ENCODE measurements around the gene HSF2BP. TPM values are rescaled to one million over a fixed set of nuclear protein-coding genes. Genes with fewer than 3 reads are reported as not detected.
"Not testable (repeated sequence)": the region's sequence is repeated elsewhere in the genome, so short reads cannot be mapped to it uniquely, and the experiment has no call there.

HSF2BP gene
- polyA plus RNA-seq (ENCODE audit: insufficient read length in 4 of 4) = 1 to 10 TPM; 1.7 to 2.7 (median 2.1) TPM

DNA sequence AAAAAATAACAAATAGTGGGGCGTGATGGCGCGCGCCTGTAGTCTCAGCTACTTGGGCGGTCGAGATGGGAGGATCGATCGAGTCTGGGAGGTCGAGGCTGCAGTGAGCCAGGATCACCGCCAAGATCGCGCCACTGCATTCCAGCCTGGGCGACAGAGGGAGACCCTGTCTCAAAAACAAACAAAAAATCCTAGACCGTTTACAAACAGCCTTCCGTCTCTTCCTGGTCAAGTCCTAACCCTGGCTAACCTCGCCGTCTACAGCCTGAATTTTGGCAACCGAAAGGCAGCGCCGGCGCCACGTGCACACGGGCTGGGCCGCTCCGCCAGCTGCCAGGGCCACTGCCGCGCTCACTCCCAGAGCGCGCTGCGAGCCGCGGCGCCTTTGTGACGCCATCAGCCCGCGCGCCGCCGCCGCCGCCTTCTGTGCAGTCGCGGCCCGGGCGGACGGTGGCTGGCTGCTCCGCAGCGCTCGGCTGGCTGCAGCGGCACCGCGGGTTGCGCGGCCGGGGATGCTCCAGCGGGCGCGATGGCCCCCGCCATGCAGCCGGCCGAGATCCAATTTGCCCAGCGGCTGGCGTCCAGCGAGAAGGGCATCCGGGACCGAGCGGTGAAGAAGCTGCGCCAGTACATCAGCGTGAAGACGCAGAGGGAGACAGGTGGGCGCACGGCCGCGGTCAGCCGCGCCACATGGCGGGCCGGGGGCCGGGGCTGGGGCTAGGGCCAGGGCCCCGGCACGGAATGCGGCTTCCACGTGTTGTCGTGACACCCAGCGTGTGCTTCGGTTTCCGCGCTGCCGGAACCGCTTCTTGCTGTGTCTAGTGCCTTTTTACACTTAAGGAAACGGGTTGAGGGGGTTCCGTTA is at the start of gene HSF2BP, which contains the start of gene RRP1B:
Gene HSF2BP, minus strand, starts transcription at position 353 of the 865 bp plus-strand sequence. CDS start 1,392 bp downstream, outside the sequence.
Gene RRP1B, plus strand, starts transcription at position 425 of the 865 bp plus-strand sequence. Its CDS starts 105 bp downstream, at position 530.
- peak; percentile 64 to 73 (median 68) for DNase-seq (ENCODE audit: low read depth in 4 of 4, low spot score in 3 of 4)

DNA sequence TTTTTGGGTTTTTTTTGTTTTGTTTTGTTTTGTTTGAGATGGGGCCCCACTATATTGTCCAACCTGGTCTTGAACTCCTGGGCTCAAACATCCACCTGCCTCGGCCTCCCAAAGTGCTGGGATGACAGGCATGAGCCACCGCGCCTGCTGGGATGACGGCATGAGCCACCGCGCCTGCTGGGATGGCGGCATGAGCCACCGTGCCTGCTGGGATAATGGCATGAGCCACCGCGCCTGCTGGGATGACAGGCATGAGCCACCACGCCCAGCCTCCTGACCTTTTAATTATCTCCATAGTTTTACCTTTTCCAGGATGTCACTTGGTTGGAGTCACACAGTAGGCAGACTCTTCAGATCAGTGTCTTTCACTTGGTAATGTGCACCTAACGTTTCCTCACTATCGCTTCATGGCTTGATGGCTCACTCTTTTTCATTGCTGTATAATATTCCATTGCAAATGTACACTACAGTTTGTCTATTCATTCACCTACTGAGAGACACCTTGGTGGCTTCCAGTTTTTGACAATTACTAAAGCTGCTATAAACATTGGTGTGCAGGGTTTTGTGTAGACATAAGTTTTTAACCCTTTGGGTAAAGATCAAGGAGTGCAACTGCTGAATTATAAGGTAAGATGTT is 49.6 kb upstream of the HSF2BP start:
- no peak for DNase-seq (ENCODE audit: low read depth in 4 of 4, low spot score in 3 of 4)

DNA sequence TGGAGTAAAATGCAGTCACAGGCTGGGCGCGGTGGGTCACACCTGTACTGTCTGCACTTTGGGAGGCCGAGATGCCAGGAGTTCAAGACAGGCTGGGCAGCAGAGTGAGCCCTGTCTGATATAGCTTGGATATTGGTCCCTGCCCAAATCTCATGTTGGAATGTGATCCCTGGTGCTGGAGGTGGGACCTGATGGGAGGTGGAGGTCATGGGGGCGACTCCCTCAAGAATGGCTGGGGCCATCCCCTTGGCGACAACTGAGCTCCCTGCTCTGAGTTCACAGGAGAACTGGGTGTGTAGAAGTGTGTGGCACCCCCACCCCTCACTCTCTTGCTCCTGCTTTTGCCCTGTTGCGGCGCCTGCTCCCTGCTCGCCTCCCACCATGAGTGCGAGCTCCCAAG is 48.2 kb upstream of the HSF2BP start:
- no peak for DNase-seq (ENCODE audit: low read depth in 4 of 4, low spot score in 3 of 4)

DNA sequence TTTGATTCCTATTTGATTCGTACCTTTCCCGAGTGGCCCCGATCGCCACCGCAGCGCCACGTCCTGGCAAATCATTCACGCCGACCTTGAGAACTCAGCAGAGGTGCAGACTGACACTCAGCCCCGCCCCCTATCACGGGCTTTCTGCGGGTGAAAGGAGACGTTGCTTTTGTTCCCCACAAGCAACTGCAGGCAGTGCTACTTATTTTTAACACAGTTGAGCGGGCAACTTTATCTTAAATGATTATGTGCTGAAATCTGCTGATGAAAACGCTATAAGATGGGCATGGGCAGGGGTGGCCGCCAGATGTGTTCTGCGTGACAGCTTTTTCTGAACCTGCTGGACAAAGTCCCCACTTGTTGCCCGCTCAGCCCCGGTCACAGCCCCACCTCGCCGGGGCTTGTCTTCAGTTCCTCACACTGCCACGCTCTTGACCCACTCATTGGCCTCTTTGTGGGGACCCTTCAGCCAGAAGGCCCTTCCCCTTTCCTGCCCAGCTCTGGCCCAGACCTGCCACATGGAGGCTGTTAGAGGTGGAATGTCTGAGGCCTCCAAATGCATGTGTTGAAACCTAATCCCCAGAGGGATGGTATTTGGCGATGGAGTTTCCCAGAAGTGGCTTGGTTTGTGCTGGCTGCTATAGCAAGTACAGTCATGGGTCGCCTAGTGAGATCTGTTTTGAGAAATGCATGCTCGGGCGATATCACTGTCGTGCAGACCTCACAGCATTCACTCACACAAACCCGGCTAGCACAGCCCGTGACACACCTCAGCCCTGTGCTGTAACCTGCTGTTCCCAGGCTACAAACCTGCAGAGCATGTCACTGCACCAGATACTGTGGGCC is 44.0 kb upstream of the HSF2BP start:
- no peak for DNase-seq (ENCODE audit: low read depth in 4 of 4, low spot score in 3 of 4)

DNA sequence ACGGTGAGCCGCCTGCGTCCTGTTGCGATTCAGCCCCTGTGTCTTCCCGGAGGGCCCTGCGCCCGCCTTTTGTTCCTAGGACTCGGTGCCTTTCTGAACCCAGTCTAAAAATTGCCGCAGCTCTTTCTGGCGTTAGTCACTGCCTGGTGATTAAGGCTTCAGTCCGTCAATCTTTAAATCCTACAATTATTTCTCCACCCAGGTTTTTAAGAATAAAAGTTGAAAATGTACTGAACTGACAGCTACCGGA is 43.4 kb upstream of the HSF2BP start:
- DNase-seq (ENCODE audit: low read depth in 4 of 4, low spot score in 3 of 4) = no peak

DNA sequence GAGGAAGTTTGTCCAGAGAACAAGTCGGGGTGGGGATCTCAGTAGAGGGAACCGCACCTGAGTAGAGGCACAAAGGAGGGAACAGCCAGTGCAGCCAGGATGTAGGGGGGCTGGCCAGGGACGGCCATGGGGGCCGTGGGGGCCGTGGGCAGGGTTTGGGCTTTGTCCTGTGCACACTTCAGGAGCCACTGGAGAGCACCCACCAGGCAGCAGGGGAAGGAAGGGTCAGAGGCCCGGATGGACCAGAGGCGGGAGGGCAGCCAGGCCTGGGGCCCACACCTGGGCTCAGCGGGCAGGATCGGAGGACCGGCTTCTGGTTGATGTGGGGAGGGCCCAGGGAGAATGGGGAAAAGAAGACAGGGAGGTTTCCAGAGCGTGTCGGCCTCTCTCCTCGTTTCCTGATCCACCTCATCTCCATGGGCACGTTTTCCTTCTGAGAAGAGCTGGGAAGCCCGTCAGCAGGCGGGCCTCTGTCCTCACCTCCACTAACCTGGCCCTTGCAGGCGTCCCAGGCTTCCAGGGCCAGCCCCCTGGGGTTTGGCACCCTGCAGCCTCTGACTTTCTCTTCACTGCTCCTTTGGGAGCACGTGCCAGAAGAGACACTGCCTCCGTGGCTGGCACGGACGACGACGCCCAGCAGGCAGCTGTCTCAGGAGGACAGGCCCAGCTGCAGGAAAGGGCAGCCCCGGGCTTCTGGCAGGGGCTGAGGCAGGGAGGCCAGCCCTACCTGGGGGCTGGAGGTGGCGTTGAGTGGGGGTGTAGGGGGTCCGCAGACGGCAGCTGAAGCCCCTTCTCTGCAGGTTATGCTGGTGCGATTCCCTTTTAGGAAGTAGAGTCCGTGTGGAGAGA is 42.9 kb upstream of the HSF2BP start:
- no peak for DNase-seq (ENCODE audit: low read depth in 4 of 4, low spot score in 3 of 4)

DNA sequence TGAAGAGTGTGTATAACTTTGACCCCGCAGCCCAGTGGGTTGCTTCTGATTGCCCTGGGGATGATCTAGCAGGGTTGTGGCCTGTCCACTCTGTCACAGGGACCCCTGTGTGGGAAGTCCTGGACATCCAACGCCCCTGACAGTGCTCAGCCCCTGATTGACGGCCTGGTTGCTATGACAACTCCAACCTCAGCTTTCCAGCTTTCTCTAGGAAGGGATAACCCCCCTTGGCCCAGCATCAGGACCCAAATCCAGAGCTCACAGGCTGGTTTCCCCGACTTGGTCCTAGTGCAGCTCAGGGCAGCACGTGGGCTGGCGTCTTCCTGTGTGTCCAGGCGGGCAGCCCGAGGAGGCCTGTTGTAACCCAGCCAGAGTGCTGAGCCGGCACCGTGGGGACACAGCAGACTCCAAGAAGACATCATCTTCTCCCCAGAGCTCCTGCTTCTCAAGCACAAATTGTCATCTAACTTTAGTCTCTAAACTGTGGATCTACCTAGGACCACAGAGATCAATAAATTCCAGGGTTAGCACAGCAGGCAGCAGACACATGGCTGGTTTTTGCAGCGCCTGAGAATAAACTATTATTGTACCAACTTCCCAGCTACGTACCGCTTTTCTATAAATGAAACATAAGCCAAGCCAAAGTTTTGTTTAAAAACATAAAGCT is 40.8 kb upstream of the HSF2BP start:
- no peak for DNase-seq (ENCODE audit: low read depth in 4 of 4, low spot score in 3 of 4)

DNA sequence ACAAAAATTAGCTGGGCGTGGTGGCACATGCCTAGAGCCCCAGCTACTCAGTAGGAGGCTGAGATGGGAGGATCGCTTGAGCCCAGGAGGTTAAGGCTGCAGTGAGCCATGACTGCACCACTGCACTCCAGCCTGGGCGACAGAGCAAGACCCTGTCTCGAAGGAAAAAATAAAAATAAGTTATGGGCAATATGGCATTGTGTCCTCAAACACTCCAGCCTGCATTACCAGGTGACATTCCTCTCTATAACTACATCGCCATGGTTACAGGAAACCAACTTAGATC is 40.1 kb upstream of the HSF2BP start:
- DNase-seq (ENCODE audit: low read depth in 4 of 4, low spot score in 3 of 4) = not testable (repeated sequence)

DNA sequence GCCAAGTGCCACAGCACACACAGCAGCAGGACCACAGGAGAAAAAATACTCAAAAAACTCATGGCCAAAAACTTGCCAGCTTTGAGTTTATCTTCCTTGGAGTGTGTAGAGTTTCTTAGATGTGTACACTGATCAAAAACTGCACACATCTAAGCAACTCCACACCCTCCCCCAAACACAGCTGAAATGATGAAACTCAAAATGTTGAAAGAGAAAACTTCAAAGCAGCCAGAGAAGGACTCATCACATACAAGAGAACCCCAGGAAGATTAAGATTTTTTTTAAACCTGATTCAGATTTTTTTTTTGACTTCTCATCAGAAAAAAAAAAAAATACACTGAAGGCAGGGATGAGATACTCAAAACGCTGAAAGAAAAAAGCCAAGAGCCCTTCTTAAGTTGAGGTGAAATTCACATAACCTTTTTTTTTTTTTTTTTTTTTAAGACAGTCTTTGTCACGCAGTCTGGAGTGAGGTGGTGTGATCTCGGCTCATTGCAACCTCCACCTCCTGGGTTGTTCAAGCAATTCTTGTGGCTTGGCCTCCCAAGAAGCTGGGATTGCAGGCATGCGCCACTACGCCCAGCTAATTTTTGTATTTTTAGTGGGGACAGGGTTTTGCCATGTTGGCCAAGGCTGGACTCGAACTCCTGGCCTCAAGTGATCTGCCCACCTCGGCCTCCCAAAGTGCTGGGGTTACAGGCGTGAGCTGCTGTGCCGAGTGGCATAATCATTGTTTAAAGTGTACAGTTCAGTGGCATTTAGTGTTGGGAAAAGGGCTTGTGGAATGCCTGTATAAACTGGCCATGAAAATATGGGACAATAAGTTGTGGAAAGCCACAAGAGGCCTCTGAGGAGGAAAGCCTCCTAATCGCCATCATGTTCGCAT is 38.7 kb upstream of the HSF2BP start:
- no peak for DNase-seq (ENCODE audit: low read depth in 4 of 4, low spot score in 3 of 4)

DNA sequence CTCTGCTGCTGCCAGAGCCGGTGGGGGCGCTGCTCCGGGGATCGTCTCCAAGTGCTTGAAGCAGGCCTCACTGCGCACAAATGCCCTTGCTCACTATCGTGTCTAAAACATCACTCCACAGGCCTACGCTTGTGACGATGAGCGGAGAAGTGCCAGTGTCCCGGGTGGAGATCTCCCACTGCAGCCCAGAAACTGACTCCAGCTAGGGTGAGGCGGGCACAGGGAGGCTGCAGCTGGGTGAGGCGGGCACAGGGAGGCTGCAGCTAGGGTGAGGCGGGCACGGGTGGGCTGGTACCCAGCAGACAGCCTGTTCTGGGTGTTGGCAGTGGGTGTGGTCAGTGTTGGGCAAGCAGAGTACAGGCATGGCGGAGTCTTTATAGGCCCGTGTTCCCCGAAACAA is 36.9 kb upstream of the HSF2BP start:
- DNase-seq (ENCODE audit: low read depth in 4 of 4, low spot score in 3 of 4) = no peak

DNA sequence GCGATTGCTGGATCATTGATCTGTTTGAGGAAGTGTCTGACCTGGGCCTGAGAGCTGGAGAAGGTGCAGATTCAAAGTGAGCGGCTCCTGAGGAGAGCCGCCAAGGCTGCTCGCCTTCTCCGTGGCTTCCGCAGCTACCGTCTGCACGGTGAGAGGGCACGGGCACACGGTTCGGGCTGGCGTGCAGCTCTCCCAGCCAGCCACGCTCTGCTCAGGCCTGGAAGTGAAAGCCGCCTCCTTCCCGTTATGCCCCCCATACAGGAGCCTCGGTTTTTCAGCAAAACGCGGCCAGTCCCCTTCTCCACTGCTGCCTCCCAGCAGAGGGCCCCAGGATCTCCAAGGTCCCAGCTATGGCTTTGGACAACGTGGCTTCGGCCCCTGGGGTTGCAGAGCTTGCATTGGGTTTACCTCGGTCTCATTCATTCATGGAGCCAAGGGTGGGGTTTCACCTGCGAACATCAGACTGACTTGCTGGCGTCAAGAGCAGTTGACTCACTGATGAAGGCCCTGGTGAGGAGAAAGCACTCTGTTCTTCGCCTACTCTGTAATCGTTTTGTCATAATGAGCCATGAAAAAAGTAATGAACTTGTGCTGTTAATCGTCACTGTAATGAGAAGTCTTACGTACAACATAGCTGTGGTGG is 35.3 kb upstream of the HSF2BP start:
- DNase-seq (ENCODE audit: low read depth in 4 of 4, low spot score in 3 of 4) = no peak

DNA sequence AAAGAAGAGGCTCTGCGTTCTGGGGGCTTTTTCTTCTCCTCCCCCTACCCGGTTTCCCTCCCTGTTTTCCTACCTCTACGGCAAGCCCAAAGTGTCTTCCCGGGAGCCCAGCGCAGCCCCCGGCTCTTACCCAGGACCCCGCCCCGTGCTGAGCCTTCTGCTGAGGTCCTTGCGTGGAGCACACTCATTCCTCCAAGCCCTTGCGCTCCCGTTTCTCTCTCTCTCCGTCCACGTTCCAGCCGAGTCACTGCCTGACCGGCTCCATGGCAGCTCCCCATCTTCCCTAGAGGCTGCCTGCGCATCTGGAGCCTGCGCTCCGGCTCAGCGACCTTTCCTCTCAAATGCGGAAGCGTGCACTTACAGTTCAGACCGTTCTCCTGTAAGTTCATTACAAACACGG is 34.7 kb upstream of the HSF2BP start:
- DNase-seq (ENCODE audit: low read depth in 4 of 4, low spot score in 3 of 4) = no peak

DNA sequence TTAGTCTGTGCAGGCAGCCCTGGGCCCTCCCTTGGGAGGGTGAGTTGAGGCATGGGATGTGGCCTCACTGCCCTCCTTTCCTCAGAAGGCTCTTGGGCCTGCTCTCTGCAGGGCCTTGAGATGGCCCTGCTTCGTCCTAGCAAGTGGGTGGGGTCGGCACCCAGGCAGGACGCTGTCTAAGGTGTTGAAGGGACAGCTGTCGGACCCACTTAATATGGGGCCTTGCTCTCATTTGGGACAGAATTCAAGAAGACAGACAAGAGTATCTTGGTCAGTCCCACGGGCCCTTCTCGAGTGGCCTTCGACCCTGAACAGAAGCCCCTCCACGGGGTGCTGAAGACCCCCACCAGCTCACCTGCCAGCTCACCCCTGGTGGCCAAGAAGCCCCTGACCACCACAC is 33.7 kb upstream of the HSF2BP start:
- no peak for DNase-seq (ENCODE audit: low read depth in 4 of 4, low spot score in 3 of 4)

DNA sequence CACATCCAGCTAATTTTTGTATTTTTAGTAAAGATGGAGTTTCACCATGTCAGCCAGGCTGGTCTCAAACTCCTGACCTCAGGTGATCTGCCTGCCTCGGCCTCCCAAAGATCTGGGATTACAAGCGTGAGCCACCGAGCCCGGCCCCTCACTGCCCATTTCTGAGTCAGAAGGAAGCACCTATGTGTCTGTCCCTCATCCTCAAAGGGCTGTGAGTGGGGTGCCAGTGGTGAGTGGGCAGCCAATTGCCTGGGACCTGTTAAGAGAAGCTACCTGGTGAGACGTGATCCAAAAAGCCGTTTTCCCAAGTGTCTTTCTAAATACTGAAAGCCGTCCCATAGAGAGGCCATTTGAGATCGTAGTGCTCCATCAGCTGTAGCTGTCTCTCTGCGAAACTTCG is 32.5 kb upstream of the HSF2BP start:
- DNase-seq (ENCODE audit: low read depth in 4 of 4, low spot score in 3 of 4) = no peak

DNA sequence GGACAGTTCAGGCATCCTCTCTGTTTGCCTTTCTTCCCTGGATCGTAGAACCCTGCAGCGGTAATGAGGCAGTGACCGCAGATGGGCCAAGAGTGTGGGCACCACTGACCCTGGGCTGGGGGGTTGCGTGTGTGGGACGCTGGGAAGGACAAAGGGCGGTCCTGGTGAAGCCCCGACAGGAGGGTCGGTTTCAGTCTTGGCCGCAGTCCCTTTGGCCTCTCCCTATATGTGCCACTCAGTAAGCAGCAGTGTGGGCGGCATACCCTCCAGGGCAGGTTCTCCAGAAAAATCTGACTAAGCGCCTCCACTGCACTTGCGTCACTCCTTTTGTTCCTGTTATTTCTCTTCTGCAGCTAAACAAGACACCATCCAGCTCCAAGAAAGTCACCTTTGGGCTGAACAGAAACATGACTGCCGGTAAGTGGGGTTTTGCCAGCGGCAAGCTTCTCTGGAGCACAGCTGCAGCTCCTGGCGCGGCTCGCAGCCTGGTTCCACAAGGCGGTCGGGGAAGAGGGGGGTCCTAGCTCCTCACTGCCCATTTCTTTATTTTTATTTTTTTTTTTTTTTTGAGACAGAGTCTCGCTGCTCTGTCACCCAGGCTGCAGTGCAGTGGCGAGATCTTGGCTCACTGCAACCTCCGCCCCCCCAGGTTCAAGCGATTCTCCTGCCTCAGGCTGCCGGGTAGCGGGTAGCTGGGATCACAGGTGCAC is 32.0 kb upstream of the HSF2BP start:
- no peak for DNase-seq (ENCODE audit: low read depth in 4 of 4, low spot score in 3 of 4)

DNA sequence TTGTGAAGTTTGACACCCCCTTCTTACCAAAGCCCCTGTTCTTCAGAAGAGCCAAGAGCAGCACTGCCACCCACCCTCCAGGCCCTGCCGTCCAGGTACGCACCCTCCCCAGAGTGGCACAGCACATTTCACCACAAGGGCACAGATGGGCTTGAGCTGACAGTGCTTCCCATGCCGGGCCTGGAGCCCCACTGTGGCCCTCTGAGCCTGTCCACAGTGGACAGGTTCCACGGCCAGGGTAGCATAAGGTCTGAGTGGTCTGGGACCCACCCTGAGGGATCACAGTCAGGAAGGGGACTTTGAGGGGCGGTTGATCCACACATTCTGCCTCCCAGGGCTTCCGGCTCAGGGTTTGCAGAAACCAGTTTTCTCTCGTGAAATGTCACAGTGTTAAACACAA is 31.1 kb upstream of the HSF2BP start:
- no peak for DNase-seq (ENCODE audit: low read depth in 4 of 4, low spot score in 3 of 4)

DNA sequence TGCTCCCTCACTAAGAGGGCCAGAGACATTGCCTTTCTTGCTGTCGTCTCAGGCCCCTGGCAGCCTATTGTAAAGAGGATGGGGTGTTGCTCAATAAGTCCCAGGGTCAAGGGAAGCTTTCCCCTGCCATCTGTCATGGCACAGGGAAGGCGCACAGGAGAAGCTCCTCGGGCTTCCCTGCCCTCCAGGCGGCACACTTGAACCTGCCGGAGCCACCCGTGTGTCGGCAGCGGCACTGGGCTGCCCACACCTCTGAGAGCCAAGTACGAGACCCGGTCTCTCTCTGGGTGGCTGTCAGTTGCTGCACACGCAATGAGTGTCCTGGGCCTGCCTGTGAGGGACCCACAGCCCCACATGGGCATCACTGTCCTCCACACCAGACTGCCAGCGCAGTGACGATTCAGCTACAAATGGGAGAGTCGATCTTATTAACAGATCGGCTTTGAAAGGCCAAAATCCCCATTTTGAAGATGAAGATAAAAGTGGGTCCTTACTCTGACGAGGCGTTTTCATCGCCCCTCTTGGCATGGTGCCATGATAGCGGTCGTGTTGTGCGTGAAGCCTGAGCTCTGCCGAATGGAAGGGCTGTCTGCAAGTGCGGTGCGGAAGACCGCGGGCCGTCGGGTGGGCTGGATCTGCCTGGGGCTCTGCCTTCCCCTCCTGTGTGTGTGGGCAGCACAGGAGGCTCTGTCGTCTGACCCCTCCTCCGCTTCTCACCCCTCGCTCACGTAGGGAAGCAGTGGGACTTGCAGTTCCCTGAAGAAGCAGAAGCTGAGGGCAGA is 30.5 kb upstream of the HSF2BP start:
- DNase-seq (ENCODE audit: low read depth in 4 of 4, low spot score in 3 of 4) = no peak
